GM12891 (cell line): ENCODE measurements around the gene CHRNA4.

Experiments
- POLR2A ChIP-seq: IDR thresholded peaks from 2 replicates; pipeline ENCODE4 v1.6.1; 2011; ENCODE audit warnings: low read depth, low read length, control low read depth
- POLR2AphosphoS5 ChIP-seq: IDR thresholded peaks from 2 replicates; pipeline ENCODE4 v1.6.1; 2011; ENCODE audit warnings: low read depth, low read length, control low read depth

- TF ChIP-seq POLR2A: no peak
- TF ChIP-seq POLR2AphosphoS5: no peak
These were observed 39.9 kb downstream of the CHRNA4 start for GRCh38 chr20:63321148-63321831.
